ENCODE results near the gene FAM118A. TPM values are rescaled to one million over a fixed set of nuclear protein-coding genes. Genes with fewer than 3 reads are reported as not detected.

Gene FAM118A
- total RNA-seq, 1 donor from 2014 or later = 20.6 TPM

GRCh38 chr22:45308957-45309421 lies 745 bp upstream of the FAM118A start:
- Histone ChIP-seq H3K27ac (peak overlapping the region; percentile 84), H3K9me3 (no peaks in the 10 kb centered on the region), H3K4me3 (peak overlapping the region; percentile 97), H3K36me3 (no peaks in the 10 kb centered on the region), H3K4me1 (peaks cover 17% of the 10 kb centered on the region), H3K27me3 (no peaks in the 10 kb centered on the region)
- ATAC-seq (no peak), DNase-seq (no peak)
- TF ChIP-seq, protein P1, sequence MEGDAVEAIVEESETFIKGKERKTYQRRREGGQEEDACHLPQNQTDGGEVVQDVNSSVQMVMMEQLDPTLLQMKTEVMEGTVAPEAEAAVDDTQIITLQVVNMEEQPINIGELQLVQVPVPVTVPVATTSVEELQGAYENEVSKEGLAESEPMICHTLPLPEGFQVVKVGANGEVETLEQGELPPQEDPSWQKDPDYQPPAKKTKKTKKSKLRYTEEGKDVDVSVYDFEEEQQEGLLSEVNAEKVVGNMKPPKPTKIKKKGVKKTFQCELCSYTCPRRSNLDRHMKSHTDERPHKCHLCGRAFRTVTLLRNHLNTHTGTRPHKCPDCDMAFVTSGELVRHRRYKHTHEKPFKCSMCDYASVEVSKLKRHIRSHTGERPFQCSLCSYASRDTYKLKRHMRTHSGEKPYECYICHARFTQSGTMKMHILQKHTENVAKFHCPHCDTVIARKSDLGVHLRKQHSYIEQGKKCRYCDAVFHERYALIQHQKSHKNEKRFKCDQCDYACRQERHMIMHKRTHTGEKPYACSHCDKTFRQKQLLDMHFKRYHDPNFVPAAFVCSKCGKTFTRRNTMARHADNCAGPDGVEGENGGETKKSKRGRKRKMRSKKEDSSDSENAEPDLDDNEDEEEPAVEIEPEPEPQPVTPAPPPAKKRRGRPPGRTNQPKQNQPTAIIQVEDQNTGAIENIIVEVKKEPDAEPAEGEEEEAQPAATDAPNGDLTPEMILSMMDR (IDR thresholded peaks at IDR 0.05) = no peak
- intact Hi-C loops (cut with DNase I) = no loop called here

DNA sequence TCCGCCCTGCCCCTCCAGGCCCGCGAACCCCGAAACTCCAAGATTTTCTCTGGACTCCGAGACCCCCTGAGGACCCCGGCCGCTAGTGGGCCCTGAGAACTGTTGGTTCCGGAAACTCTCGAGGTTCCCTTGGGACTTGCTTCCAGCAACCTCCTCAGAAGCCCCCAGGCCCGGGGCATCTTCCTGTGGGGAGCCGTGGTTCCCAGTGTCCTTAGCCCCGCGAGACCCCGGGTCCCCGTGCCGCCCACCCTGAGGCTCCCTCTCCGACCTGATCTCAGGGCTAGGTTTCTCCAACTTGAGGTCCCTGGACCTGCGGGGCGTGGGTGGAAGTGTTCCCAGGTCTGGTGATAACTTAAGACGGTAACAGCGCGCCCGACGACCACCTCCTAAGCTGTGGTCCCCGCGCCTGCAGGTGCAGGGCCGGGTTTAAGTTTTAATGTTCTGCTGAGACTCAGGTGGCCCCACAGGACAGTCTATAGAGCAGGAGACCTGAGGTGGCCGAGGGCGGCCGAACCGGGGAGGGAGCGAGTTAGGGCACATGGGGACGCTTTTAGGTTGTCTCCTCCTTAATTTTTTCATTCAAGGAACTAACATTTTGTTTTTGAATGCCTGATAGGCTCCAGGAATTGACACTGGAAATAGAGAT lies 720 bp downstream of the FAM118A start:
- H3K4me3 ChIP-seq = peak overlapping the region; percentile 97
- intact Hi-C loops (cut with DNase I) = no loop called here
- no peaks in the 10 kb centered on the region for H3K9me3 ChIP-seq
- TF ChIP-seq, protein P1 (IDR thresholded peaks at IDR 0.05) = no peak
- no peak for DNase-seq
- H3K4me1 ChIP-seq = peaks cover 17% of the 10 kb centered on the region
- H3K27ac ChIP-seq = peak overlapping the region; percentile 84
- no peak for ATAC-seq
- no peaks in the 10 kb centered on the region for H3K27me3 ChIP-seq
- no peaks in the 10 kb centered on the region for H3K36me3 ChIP-seq

DNA sequence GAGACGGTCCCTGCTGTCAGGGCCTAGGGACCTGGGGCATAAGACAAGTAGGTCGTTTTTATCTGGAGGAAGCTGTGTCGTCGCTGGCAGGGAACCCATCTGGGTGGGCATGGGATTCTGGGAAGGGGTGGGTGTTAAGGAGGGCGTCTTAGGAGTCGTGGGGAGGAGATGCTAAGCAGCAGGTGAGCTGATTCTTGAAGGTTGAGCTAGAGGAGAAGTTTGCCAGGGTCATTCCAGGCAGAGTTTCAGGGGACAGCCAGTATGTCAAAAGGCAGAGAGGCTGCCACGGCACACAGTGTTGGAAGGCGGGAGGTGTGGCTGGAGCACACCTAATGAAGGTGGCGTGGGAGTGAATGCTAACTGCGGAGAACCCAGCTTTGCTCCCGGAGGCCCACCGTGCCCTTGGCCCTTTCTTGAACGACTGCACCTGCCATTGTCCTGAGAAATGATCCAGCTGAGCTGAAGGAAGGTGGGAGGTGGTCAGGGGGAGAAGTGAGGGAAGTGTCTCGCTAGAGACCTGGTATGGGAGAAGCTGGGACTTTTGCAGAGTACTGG lies 1.3 kb downstream of the FAM118A start:
- Histone ChIP-seq H3K27me3 (no peaks in the 10 kb centered on the region), H3K36me3 (no peaks in the 10 kb centered on the region), H3K27ac (no peak overlapping the region), H3K4me3 (peak overlapping the region; percentile 97), H3K4me1 (peaks cover 17% of the 10 kb centered on the region), H3K9me3 (no peaks in the 10 kb centered on the region)
- no peak for ATAC-seq
- DNase-seq = no peak
- TF ChIP-seq, protein P1 (IDR thresholded peaks at IDR 0.05) = no peak
- intact Hi-C loops (cut with DNase I) = no loop called here

- Histone ChIP-seq H3K4me3 (no peak overlapping the region), H3K9me3 (no peaks in the 10 kb centered on the region), H3K27me3 (no peaks in the 10 kb centered on the region), H3K4me1 (peaks cover 21% of the 10 kb centered on the region), H3K36me3 (no peaks in the 10 kb centered on the region), H3K27ac (no peak overlapping the region)
- intact Hi-C loops (cut with DNase I) = no loop called here
- no peak for DNase-seq
- no peak for ATAC-seq
- TF ChIP-seq, protein P1 (IDR thresholded peaks at IDR 0.05) = no peak
Observed at GRCh38 chr22:45312415-45312814, 2.7 kb downstream of the FAM118A start.

- ATAC-seq (no peak), DNase-seq (no peak)
- Histone ChIP-seq H3K27me3 (no peaks in the 10 kb centered on the region), H3K4me1 (peaks cover 25% of the 10 kb centered on the region), H3K36me3 (no peaks in the 10 kb centered on the region), H3K9me3 (no peaks in the 10 kb centered on the region), H3K27ac (no peak overlapping the region), H3K4me3 (no peak overlapping the region)
- TF ChIP-seq, protein P1 (IDR thresholded peaks at IDR 0.05) = no peak
- intact Hi-C loops (cut with DNase I) = no loop called here
Observed at GRCh38 chr22:45312856-45313255, 3.1 kb downstream of the FAM118A start.
